ENCODE results near the gene FRMD4A.
A peak's percentile ranks its signal among the peaks of the same experiment; 100 is the strongest.

The FRMD4A gene

GRCh38 chr10:14336736-14337135, 6.0 kb upstream of the FRMD4A start:
- no peak for DNase-seq

- no peak for DNase-seq
These were observed 4.0 kb upstream of the FRMD4A start for GRCh38 chr10:14334771-14335170.

- DNase-seq: no peak
These were observed 2.9 kb upstream of the FRMD4A start for GRCh38 chr10:14333606-14334005.

- no peak for DNase-seq
These were observed 2.2 kb upstream of the FRMD4A start for GRCh38 chr10:14332903-14333302.

DNA sequence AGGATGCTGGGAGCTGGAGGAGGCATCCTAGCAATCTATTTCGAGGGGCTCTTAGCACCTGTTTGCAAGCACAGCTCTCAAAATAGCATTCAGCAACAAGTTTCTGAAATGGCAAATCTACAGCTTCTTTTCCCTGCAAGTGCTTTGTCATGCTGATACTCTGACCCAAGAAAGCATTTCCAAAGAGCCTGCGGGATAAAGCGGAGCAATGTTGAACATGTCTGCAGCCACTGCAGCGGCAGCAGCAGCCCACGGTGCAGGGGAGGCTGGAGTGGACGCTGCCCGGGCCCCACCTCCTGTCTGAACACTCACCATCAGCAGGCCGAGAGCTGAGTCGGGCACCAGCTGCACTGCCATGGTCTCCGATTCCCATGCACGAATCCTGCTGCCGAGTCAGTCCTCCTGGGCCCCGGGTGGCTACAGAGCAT, 964 bp downstream of the FRMD4A start:
- DNase-seq: no peak

DNA sequence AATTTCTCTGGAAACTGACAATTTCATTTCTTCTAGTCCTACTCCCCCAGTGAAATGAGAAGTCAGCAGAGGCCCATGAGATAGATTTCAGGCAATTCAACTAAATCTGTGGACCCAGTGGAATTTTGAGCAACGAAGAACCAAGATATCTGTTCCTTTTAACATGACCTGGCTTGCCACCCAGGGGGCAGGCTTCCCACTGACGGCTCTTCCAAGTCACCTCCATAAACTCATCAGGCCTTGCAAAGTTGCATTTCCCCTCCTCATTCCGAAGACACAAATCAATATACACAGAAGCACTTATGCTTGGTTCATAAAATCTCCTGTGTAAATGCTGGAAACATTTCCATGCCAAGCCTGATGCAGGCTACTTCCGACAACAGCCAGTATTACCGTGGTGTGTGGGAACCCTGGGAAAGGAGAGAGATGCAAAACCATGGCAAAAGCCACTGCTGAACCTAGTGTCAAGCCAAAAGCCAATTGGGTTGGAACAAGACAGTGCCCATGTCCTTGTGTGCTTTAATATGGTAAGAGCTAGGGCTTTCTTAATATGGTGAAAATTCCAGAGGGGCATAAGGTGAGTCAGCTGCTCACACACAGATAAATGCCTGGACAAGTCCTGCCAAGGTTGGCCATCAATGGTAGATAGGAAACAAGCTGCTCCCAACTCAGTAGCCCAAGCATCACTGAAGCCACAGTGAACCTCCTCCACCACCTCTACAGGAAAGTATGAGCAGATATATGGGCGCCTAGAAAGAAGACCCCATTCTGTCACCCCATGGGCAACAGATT, 1.6 kb downstream of the FRMD4A start:
- no peak for DNase-seq

- DNase-seq: no peak
These were observed 3.2 kb downstream of the FRMD4A start for GRCh38 chr10:14327527-14327926.

DNA sequence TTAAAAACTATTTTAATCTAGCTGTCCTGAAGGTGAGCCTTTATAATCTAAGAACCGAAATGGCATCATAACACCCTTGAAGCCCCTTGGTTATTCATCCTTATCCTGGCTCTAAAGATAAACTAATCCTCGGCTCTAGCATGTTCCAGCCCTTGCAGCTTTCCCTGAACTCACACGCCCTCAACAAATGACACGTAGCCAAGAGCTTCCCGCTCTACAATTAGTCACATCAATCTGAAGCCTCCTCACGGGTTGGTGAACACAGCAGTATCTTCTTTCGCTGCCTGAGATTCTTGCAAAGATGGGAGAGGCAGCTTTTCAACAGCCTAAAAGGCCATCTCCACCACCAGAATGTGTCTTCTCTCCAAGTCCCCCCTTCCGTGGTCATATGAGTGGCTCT, 4.1 kb downstream of the FRMD4A start:
- DNase-seq: no peak

GRCh38 chr10:14325325-14325955, 5.3 kb downstream of the FRMD4A start:
- peak; percentile 61 for DNase-seq

- no peak for DNase-seq
These were observed 8.1 kb downstream of the FRMD4A start for GRCh38 chr10:14322526-14323188.

GRCh38 chr10:14318007-14318406, 12.7 kb downstream of the FRMD4A start:
- no peak for DNase-seq

- DNase-seq: no peak
These were observed 18.7 kb downstream of the FRMD4A start for GRCh38 chr10:14312014-14312413.

GRCh38 chr10:14311206-14311957, 19.3 kb downstream of the FRMD4A start:
- no peak for DNase-seq

- no peak for DNase-seq
These were observed 21.1 kb downstream of the FRMD4A start for GRCh38 chr10:14309593-14309992.

- DNase-seq: no peak
These were observed 24.5 kb downstream of the FRMD4A start for GRCh38 chr10:14306190-14306589.

GRCh38 chr10:14304046-14304445, 26.7 kb downstream of the FRMD4A start:
- no peak for DNase-seq

- DNase-seq: no peak
These were observed 28.7 kb downstream of the FRMD4A start for GRCh38 chr10:14302035-14302434.

- DNase-seq: no peak
These were observed 31.2 kb downstream of the FRMD4A start for GRCh38 chr10:14299556-14299955.

- DNase-seq: no peak
These were observed 34.5 kb downstream of the FRMD4A start for GRCh38 chr10:14296065-14296709.

- DNase-seq: no peak
These were observed 36.2 kb downstream of the FRMD4A start for GRCh38 chr10:14294347-14295059.

- DNase-seq: no peak
These were observed 37.2 kb downstream of the FRMD4A start for GRCh38 chr10:14293526-14293925.

DNA sequence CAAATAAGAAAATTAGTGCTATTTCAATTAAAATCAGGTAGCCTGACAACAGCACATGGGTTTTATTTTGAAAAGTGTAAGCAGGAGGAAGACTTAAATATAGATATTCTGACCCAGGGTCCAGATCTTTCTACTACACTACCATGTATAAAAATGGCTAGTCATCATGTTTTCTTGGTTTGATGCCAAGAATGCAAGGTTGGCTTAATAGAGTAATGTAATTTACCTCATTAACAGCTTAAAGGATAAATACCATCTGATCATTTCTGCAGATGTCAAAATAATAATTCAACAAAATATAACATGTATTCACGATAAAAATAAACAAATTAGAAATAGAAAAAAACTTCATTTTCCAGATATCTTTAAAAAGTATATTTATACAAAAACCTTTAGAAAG, 39.4 kb downstream of the FRMD4A start:
- no peak for DNase-seq

Measured in CD4-positive, alpha-beta T cell treated with Interleukin-17A for 4 hours (primary cell).